ENCODE data around the gene ZNF593. TPM values are rescaled to one million over a fixed set of nuclear protein-coding genes. Genes with fewer than 3 reads are reported as not detected.
A peak's percentile ranks its signal among the peaks of the same experiment; 100 is the strongest.

The ZNF593 gene
- total and polyA plus RNA-seq, 3 experiments from 2014 or later: 26.2 to 87.9 (median 86.4) TPM

DNA sequence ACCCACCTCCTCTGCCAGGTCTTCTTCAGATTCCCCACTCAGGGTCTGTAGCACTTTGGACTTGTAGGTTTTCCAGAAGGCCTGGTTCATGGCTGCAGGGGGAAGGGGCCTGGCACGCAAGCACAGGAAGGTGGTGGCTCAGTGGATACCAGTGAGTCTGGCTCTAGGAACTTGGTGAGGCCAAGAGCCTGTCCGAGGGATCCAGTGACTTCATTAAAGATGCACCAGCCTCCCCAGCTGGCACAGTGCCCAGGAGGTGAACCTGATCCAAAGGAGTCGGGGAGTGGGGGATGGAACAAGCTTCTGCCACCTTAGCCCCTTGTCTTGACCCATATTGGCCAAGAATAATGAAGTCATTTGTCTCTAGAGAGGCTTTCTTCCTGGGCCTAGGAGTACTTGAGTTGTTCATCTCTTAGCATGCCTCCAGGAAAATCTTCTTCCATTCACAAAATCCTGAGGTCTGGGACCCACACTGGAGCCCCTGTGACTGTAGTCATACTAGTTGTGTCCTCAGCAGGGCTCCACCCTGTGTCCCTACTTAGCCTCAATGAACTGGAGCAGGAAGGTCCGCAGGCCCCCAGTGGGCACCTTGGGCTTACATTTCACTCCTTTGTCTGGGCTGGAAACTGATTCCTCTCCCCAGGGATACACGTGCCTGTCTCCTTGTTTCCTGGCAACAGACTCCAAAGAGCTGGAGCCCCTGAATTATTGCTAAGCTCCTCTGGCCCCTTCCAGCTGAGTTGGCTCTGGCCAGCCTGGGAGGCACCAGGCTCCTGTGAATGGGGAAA is 1.1 kb upstream of the ZNF593 start, which contains the start of gene C1orf232:
Gene C1orf232, minus strand, starts transcription at position 554 of the 788 bp plus-strand sequence. Its CDS starts 464 bp downstream, at position 90.
- Histone ChIP-seq H3K9me3 (ENCODE audit: low read length) (no peaks in the 10 kb centered on the region), H3K27me3 (ENCODE audit: insufficient read depth, low read length, poor library complexity, severe bottlenecking) (no peaks in the 10 kb centered on the region), H3K27ac (ENCODE audit: low read depth, low read length) (peak within 1 kb of the TSS; percentile 86), H3K4me3 (ENCODE audit: low read length) (peak within 1 kb of the TSS; percentile 68), H3K4me1 (ENCODE audit: insufficient read depth, low read length) (peaks cover 26% of the 10 kb centered on the region), H3K36me3 (ENCODE audit: insufficient read depth, low read length) (no peaks in the 10 kb centered on the region)
- H3K36me3 Mint-ChIP-seq: peaks cover 0 to 6% (median 0%) of the 10 kb centered on the region in 3 donors
- no peaks in the 10 kb centered on the region for H3K9me3 Mint-ChIP-seq
- peak within 1 kb of the TSS; percentile 39 to 97 (median 85) for H3K27ac Mint-ChIP-seq
- peak within 1 kb of the TSS; percentile 86 to 95 (median 88) for H3K4me3 Mint-ChIP-seq
- no peak for DNase-seq
- POLR2A ChIA-PET: no interaction called here
- CTCF ChIA-PET: interaction anchor here (0.9 to 8.2 kb wide), 11 partner anchors 11 to 246 kb away, joined by 3 to 87 read pairs (median 7); partner anchors contain the start of genes CD52 and CEP85
- H3K4me1 Mint-ChIP-seq: peaks cover 15 to 33% (median 26%) of the 10 kb centered on the region in 3 donors
- peaks cover 2 to 6% of the 10 kb centered on the region in 2 donors for H3K27me3 Mint-ChIP-seq

DNA sequence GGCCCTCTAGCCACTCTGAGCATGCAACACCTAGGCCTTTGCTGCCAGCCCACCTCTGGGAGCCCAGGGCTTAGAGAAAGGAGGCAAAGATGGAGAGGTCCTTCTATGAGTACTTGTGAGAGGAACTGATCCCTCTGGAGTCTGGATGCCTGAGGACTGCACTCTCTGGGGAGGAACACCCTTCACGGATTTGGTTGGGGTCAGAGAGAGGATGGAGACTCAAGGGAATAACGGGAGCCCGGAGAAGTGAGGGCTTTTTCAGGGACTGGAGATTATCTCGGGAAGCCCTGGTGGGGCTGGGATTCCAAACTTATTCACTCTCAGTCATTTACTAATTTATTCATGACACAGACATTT is 532 bp upstream of the ZNF593 start:
- Histone ChIP-seq H3K36me3 (ENCODE audit: insufficient read depth, low read length) (no peaks in the 10 kb centered on the region), H3K27ac (ENCODE audit: low read depth, low read length) (peak overlapping the region; percentile 86), H3K27me3 (ENCODE audit: insufficient read depth, low read length, poor library complexity, severe bottlenecking) (no peaks in the 10 kb centered on the region), H3K4me1 (ENCODE audit: insufficient read depth, low read length) (peaks cover 21% of the 10 kb centered on the region), H3K9me3 (ENCODE audit: low read length) (no peaks in the 10 kb centered on the region), H3K4me3 (ENCODE audit: low read length) (peak overlapping the region; percentile 68)
- ChIA-PET CTCF (interaction anchor here (0.7 to 8.2 kb wide), 31 partner anchors 9 to 271 kb away, joined by 3 to 87 read pairs (median 5); partner anchors contain the start of genes CATSPER4, CD52, CEP85 and DHDDS), POLR2A (interaction anchor here (1.1 kb wide), 1 partner anchor 65 kb away, joined by 6 read pairs; the partner anchor contains the start of gene CEP85)
- Mint-ChIP-seq H3K9me3 (no peaks in the 10 kb centered on the region), H3K27me3 (peaks cover 0 to 2% of the 10 kb centered on the region in 2 donors), H3K27ac (peak overlapping the region in 7 of 8 donors; percentile 39 to 90 (median 80)), H3K4me3 (peak overlapping the region; percentile 86 to 95 (median 88)), H3K4me1 (peaks cover 12 to 29% (median 22%) of the 10 kb centered on the region in 3 donors), H3K36me3 (peaks cover 0 to 6% (median 0%) of the 10 kb centered on the region in 3 donors)
- no peak for DNase-seq

DNA sequence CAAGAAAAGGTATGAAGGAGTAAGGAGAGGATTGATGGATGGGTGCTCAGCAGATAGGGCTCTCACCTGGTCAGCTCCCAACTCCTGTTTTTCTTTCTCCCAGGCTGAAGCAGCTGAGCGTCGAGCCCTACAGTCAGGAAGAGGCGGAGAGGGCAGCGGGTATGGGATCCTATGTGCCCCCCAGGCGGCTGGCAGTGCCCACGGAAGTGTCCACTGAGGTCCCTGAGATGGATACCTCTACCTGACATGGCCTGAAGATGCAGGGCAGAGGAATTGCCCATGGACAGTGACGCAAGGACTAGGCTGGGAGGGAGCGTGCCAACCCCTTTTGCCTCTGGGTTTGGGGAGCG is 739 bp downstream of the ZNF593 start:
- no peak for DNase-seq
- peaks cover 12 to 25% (median 22%) of the 10 kb centered on the region in 3 donors for H3K4me1 Mint-ChIP-seq
- peak overlapping the region in 7 of 8 donors; percentile 39 to 89 (median 82) for H3K27ac Mint-ChIP-seq
- H3K9me3 Mint-ChIP-seq: no peaks in the 10 kb centered on the region
- Histone ChIP-seq H3K4me1 (ENCODE audit: insufficient read depth, low read length) (peaks cover 17% of the 10 kb centered on the region), H3K27me3 (ENCODE audit: insufficient read depth, low read length, poor library complexity, severe bottlenecking) (no peaks in the 10 kb centered on the region), H3K27ac (ENCODE audit: low read depth, low read length) (peak overlapping the region; percentile 86), H3K4me3 (ENCODE audit: low read length) (peak overlapping the region; percentile 68), H3K9me3 (ENCODE audit: low read length) (no peaks in the 10 kb centered on the region), H3K36me3 (ENCODE audit: insufficient read depth, low read length) (no peaks in the 10 kb centered on the region)
- H3K27me3 Mint-ChIP-seq: peaks cover 0 to 2% of the 10 kb centered on the region in 2 donors
- POLR2A ChIA-PET: interaction anchor here (1.0 kb wide), 1 partner anchor 221 kb away, joined by 3 read pairs; no protein-coding TSS in a partner anchor
- H3K36me3 Mint-ChIP-seq: peaks cover 0 to 6% (median 0%) of the 10 kb centered on the region in 3 donors
- CTCF ChIA-PET: interaction anchor here (0.7 to 8.2 kb wide), 24 partner anchors 8 to 272 kb away, joined by 3 to 87 read pairs (median 5); partner anchors contain the start of genes CATSPER4, CD52, CEP85 and DHDDS
- H3K4me3 Mint-ChIP-seq: peak overlapping the region; percentile 86 to 95 (median 88)

DNA sequence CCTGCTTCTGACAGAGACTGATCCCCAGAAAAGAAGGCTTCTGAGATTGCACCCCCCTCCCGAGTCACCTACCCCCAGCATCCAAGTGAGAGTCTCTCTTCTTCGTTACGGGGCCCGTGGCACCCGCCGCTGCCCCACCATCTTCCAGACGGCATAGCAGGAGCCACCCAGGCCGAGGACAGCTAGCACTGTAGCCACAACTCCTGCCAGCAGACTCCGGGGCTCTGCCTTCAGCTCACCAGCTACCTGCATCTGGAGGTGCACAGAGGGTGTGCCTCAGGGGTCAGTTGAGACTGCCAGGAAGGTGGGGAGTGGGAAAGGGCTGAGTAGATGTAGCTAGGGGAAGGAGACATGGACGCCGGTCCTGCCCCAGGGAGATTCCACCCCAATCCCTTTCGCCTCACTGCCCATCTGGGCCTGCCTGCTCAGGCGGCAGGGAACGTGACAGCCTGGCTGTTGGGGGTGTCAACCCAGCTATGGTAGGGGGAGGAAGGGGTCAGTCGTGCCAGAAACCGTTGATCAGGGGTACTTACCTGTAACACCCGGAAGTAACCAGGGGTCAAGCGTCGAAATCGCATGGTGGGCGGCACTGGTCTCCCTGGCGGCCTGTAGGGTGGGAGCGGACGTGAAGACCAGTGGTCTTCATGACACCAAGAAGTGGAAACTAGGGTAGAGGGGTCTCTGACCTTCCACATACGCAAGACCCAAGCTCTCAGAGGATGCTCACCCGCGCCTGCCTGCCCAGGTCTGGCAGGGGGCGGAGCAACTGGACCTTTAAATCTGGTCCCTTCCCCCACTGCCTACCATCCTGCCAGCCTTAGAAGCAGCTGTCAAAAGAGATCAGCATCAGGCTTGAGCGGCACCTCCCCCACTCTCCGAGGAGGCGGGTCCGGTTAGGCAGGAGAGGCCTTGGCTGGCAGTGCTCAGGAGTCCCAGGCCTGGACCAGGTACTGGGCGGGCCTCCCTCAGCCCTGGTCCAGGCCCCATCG is 1.7 kb downstream of the ZNF593 start, which contains the start of gene ZNF593OS:
Gene ZNF593OS, minus strand, starts transcription at position 749 of the 989 bp plus-strand sequence. Its CDS starts 171 bp downstream, at position 578.
- no peaks in the 10 kb centered on the region for H3K9me3 ChIP-seq (ENCODE audit: low read length)
- DNase-seq: no peak
- Mint-ChIP-seq H3K4me3 (peak within 1 kb of the TSS; percentile 86 to 95 (median 88)), H3K36me3 (peaks cover 0 to 6% (median 0%) of the 10 kb centered on the region in 3 donors), H3K27ac (peak within 1 kb of the TSS in 2 of 8 donors; percentile 51 to 60), H3K4me1 (peaks cover 12 to 25% (median 21%) of the 10 kb centered on the region in 3 donors), H3K9me3 (no peaks in the 10 kb centered on the region), H3K27me3 (no peaks in the 10 kb centered on the region)
- peak within 1 kb of the TSS; percentile 86 for H3K27ac ChIP-seq (ENCODE audit: low read depth, low read length)
- ChIA-PET POLR2A (interaction anchor here (0.7 kb wide), 1 partner anchor 405 kb away, joined by 4 read pairs; no protein-coding TSS in a partner anchor), CTCF (interaction anchor here (0.7 to 8.2 kb wide), 7 partner anchors 27 to 246 kb away, joined by 3 to 87 read pairs (median 4); partner anchors contain the start of gene CEP85)
- H3K27me3 ChIP-seq (ENCODE audit: insufficient read depth, low read length, poor library complexity, severe bottlenecking): no peaks in the 10 kb centered on the region
- H3K36me3 ChIP-seq (ENCODE audit: insufficient read depth, low read length): no peaks in the 10 kb centered on the region
- H3K4me1 ChIP-seq (ENCODE audit: insufficient read depth, low read length): peaks cover 17% of the 10 kb centered on the region
- H3K4me3 ChIP-seq (ENCODE audit: low read length): peak within 1 kb of the TSS; percentile 68

DNA sequence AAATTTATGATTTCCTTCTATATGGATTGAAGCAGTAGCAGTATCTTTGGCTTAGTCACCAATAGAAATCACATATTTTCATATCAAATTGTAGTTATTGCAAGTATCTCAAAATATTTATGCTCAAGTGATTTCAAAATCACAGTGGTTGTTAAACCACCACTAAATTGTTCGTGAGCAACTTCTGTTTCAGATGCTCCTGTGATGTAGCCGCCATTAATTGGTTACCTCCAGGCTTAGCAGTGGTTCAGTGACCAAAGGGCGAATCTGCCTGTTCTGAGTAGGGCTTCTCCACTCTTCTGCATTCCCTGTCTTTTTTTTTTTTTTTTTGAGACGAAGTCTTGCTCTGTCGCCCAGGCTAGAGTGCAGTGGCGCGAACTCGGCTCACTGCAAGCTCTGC is 5.6 kb downstream of the ZNF593 start:
- no peaks in the 10 kb centered on the region for H3K27me3 ChIP-seq (ENCODE audit: insufficient read depth, low read length, poor library complexity, severe bottlenecking)
- no peak overlapping the region for H3K27ac ChIP-seq (ENCODE audit: low read depth, low read length)
- ChIA-PET CTCF (no interaction called here), POLR2A (no interaction called here)
- Mint-ChIP-seq H3K4me1 (peaks cover 2 to 12% (median 7%) of the 10 kb centered on the region in 3 donors), H3K4me3 (no peak overlapping the region), H3K9me3 (no peaks in the 10 kb centered on the region), H3K36me3 (no peaks in the 10 kb centered on the region), H3K27ac (no peak overlapping the region), H3K27me3 (no peaks in the 10 kb centered on the region)
- H3K36me3 ChIP-seq (ENCODE audit: insufficient read depth, low read length): no peaks in the 10 kb centered on the region
- no peaks in the 10 kb centered on the region for H3K9me3 ChIP-seq (ENCODE audit: low read length)
- H3K4me1 ChIP-seq (ENCODE audit: insufficient read depth, low read length): peaks cover 9% of the 10 kb centered on the region
- no peak for DNase-seq
- no peak overlapping the region for H3K4me3 ChIP-seq (ENCODE audit: low read length)

DNA sequence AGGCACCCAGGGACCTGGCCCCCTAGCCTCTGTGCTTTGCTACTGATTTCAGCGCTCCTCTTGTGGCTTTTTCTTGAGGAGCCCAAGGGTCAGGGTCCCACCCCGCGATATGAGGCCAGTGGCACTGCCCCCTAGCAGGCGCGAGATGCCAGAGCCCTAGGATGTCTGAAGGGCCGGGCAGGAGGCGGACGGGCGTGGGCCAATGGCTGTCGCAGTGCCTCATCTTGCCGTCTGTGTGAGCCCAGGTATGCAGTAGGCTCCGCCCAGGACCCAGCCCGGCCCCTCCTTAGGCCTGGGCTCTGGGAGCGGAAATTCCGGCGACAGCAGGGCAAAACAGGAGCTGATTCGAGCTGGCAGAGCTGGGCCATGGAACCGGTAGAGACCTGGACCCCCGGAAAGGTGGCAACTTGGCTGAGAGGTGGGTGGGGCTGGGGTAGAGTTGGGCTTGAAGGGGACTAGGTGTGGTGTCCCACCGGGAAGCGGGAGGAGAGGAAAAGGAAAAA is 7.5 kb downstream of the ZNF593 start, which contains the start of gene CNKSR1:
Gene CNKSR1, plus strand, starts transcription at position 310 of the 503 bp plus-strand sequence. Its CDS starts 57 bp downstream, at position 367.
- H3K27me3 Mint-ChIP-seq: no peaks in the 10 kb centered on the region
- POLR2A ChIA-PET: no interaction called here
- CTCF ChIA-PET: interaction anchor here (1.3 kb wide), 1 partner anchor 57 kb away, joined by 4 read pairs; the partner anchor contains the start of gene CEP85
- H3K36me3 ChIP-seq (ENCODE audit: insufficient read depth, low read length): no peaks in the 10 kb centered on the region
- no peak for DNase-seq
- H3K27ac Mint-ChIP-seq: peak within 1 kb of the TSS in 1 of 8 donors; percentile 23
- no peaks in the 10 kb centered on the region for H3K36me3 Mint-ChIP-seq
- no peaks in the 10 kb centered on the region for H3K4me1 ChIP-seq (ENCODE audit: insufficient read depth, low read length)
- H3K27me3 ChIP-seq (ENCODE audit: insufficient read depth, low read length, poor library complexity, severe bottlenecking): no peaks in the 10 kb centered on the region
- H3K4me3 ChIP-seq (ENCODE audit: low read length): no peak within 1 kb of the TSS
- H3K4me3 Mint-ChIP-seq: no peak within 1 kb of the TSS
- H3K9me3 Mint-ChIP-seq: no peaks in the 10 kb centered on the region
- H3K27ac ChIP-seq (ENCODE audit: low read depth, low read length): no peak within 1 kb of the TSS
- H3K9me3 ChIP-seq (ENCODE audit: low read length): no peaks in the 10 kb centered on the region
- no peaks in the 10 kb centered on the region for H3K4me1 Mint-ChIP-seq

DNA sequence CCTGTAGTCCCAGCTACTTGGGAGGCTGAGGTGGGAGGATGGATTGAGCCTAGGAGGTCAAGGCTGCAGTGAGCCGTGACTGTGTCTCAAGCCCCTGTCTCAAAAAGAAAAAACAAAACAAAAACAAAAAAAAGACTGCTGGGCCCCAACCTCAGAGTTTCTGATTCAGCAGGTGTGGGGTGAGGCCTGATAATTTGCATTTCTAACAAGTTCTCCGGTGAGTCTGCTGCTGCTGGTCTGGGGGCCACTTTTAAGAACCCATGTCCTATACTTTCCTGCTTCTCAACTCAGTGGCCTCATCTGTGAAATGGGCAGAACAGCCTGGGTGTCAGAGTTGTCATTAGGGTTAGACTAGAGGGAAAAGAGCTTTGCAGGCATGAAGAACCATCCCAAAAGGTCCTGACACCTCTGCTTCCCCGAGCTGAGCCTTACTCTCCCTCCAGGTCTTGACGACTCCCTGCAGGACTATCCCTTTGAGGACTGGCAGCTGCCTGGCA is 10.3 kb downstream of the ZNF593 start:
- no peaks in the 10 kb centered on the region for H3K36me3 Mint-ChIP-seq
- no peaks in the 10 kb centered on the region for H3K27me3 Mint-ChIP-seq
- no peaks in the 10 kb centered on the region for H3K9me3 Mint-ChIP-seq
- H3K9me3 ChIP-seq (ENCODE audit: low read length): no peaks in the 10 kb centered on the region
- no peak overlapping the region for H3K4me3 ChIP-seq (ENCODE audit: low read length)
- H3K4me3 Mint-ChIP-seq: no peak overlapping the region
- CTCF ChIA-PET: interaction anchor here (1.4 to 1.6 kb wide), 3 partner anchors 10 to 54 kb away, joined by 4 to 6 read pairs (median 6); partner anchors contain the start of genes C1orf232, CEP85 and ZNF593
- no peak overlapping the region for H3K27ac ChIP-seq (ENCODE audit: low read depth, low read length)
- no peaks in the 10 kb centered on the region for H3K4me1 Mint-ChIP-seq
- POLR2A ChIA-PET: no interaction called here
- H3K27ac Mint-ChIP-seq: no peak overlapping the region
- no peaks in the 10 kb centered on the region for H3K36me3 ChIP-seq (ENCODE audit: insufficient read depth, low read length)
- no peaks in the 10 kb centered on the region for H3K4me1 ChIP-seq (ENCODE audit: insufficient read depth, low read length)
- no peaks in the 10 kb centered on the region for H3K27me3 ChIP-seq (ENCODE audit: insufficient read depth, low read length, poor library complexity, severe bottlenecking)
- no peak for DNase-seq

Measured in CD8-positive, alpha-beta memory T cell (primary cell).